H54 (cell line): Measurements from ENCODE around the gene ROMO1.
"Not testable (repeated sequence)": the region's sequence is repeated elsewhere in the genome, so short reads cannot be mapped to it uniquely, and the experiment has no call there.

Experiments used
- DNase-seq: peaks from one replicate; pipeline ENCODE4 v3.0.0; 2011; ENCODE audit warnings: low spot score, mixed read lengths; ENCODE audit not compliant: insufficient read length
- FAIRE-seq: peaks from 3 replicates; lab custom pipeline; 2011; peaks lifted over from hg19 to GRCh38; lab: Jason Lieb, UNC
- POLR2A ChIP-seq: IDR thresholded peaks from 2 replicates; pipeline ENCODE4 v1.6.1; 2011; ENCODE audit warnings: low read depth, mild to moderate bottlenecking, low read length

The ROMO1 gene

GRCh38 chr20:35737865-35738333 lies 38.7 kb downstream of the ROMO1 start:
- FAIRE-seq (no peak), DNase-seq (no peak)
- TF ChIP-seq POLR2A: no peak

GRCh38 chr20:35738410-35739179 lies 39.4 kb downstream of the ROMO1 start:
- FAIRE-seq (no peak), DNase-seq (no peak)

DNA sequence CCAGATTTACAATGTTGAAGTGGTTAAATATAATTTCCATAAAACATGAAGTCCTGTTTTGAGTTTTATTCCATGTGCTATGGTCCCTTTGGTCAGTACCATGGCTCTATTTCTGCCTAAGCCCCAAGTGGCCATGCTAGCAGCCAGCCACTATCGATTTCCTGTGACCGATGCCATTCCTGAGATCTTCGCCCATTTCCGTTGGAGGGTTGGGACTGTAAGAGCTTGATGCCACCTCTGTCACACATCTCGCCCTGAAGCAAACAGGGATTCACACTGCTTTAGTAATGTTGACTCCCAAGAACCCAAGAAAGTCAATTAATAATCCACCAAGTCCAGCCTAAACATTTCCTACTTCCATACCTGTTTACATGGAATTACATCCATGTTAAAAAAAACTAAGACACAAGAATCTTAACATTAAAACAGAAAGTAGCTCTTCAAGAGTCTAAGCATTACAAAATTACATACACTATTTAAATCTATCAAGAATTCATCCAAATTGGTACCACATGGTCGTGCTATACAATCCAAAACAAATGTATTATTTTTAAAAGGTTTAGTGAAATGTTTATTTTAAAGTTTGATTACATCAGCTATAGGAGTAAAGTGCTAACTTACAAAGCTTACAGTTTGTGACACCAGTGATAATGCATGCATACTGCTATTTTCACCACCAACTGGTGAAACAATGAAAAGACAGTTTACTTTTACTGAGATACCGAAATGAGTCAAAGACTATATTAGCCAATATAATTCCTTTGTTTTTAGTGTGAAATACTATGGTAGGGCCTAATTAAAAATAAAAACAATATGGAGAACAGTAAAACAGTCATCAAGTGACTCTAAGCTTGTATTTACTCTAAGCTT lies 40.3 kb downstream of the ROMO1 start:
- no peak for TF ChIP-seq POLR2A
- FAIRE-seq: no peak
- DNase-seq: no peak

More at GRCh38 chr20:35738410-35739179, 39.4 kb downstream of the ROMO1 start:
- no peak for TF ChIP-seq POLR2A

DNA sequence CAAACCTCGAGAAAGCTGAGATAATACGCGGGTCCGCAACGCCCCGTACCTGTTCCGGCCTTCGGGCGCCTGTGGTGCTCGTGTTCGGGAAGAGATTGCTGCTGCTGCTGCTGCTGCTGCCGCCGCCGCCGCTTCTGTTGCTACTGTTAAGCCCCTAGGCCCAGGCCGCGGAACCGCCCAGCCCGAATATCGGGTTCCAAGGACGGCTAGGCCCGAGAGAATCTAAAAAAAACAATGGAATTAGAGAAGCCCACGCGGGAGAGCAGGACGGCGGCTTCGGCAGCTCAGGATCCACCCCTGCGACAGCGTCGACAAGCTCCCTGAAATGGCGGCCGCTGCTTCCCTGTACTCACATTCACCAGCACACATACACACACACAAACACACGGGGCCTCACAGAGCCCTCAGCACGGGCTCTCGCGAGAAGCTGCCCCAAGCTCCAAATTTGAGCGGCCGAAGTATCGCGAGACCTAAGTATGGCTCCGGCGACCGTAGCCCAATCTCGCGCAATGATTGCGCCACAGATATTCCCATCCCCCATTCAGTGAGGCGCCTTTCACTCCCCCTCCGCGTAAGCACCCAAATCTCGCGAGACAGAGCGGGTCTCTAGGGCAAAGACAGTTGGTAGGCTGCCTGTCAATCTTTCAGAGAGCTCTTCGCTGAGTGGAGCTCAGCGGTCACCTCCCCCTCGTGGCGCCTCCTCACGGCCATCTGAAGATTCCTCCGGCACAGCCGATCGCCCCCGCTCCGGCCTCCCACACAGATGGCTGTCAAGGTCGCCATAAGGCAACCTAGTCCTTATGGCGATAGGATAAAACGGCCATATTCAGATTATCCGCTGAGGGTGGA lies 42.9 kb downstream of the ROMO1 start, which contains the start of gene RBM39:
Gene RBM39 (minus strand): TSS at position 369 of the 849 bp plus-strand sequence. CDS start 1,386 bp downstream, outside the sequence.
- peak; percentile 92 for TF ChIP-seq POLR2A
- DNase-seq: peak; percentile 87
- peak; percentile 76 for FAIRE-seq

DNA sequence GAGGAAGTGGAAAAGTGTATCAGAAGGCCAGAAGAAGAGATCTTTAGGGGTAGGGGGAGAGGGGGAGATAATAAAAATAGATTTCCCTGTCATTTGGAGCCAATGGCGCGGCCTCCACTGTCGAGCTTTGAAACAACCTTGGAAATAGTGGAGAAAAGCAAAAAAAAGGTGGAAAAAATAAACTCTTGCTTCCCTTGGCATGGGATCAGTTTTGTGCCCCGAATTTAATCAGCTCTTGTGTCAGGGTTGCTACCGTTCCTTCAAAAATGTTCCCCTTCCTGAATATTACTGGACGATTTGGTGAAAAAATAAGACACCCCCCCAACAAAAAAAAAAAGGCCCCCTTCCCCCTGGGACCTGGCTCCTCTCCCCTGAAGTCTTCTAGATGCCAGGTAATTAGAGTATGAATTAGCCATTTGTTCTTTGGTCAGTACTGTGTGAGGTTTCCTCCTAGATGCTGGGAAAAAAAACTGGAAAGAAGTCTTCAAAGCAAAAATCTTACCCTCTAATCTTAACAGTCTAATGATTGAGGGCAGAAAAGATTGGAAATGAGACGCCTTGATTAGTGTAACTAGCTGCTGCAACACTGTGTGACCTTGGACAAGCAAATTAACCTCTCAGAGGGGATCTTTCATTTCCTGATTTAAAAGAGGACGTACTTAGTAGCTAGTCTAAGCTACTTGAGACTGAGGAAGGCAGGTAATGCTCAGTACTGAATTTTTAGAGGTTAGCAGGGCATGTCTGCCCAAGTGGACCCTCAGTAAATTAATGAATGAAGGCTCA lies 43.7 kb downstream of the ROMO1 start:
- FAIRE-seq: no peak
- DNase-seq: no peak
- TF ChIP-seq POLR2A: no peak

GRCh38 chr20:35743693-35744491 lies 44.7 kb downstream of the ROMO1 start:
- TF ChIP-seq POLR2A: no peak
- DNase-seq (no peak), FAIRE-seq (no peak)

DNA sequence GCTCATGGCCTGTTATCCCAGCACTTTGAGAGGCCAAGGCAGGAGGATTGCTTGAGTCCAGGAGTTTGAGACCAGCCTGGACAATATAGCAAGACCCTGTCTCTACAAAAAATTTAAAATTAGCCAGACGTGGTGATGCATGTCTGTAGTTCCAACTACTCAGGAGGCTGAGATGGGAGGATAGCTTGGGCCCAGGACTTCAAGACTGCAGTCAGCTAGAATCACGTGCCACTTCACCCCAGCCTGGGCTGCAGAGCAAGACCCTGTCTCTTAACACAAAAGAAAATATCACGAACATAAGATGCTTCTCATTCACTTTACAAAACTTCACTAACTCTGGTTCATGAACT lies 45.3 kb downstream of the ROMO1 start:
- not testable (repeated sequence) for FAIRE-seq, DNase-seq
